ENCODE measurements around the gene GRK2.

- TF ChIP-seq CTCF (IDR thresholded peaks at IDR 0.05; ENCODE audit: low read depth, low read length) = no peak
- TF ChIP-seq EZH2phosphoT487 (IDR thresholded peaks at IDR 0.05; ENCODE audit: low read depth) = no peak
Measured at GRCh38 chr11:67284811-67285540, 18.7 kb downstream of the GRK2 start.
